GM23338 (cell line): ENCODE results near the gene OCA2. TPM values are rescaled to one million over a fixed set of nuclear protein-coding genes. Genes with fewer than 3 reads are reported as not detected.
A peak's percentile ranks its signal among the peaks of the same experiment; 100 is the strongest.

Source experiments
- ATAC-seq: fragments of 200-7000 bp; cut with Tn5 transposase; 3 replicates; pipeline ENCODE4 v1.9.1; 2020
- DNase-seq: peaks from one replicate; pipeline ENCODE4 v3.0.0-alpha.2; 2015; ENCODE audit warnings: low spot score
- H2AFZ ChIP-seq: fragments of 200-600 bp; sonication (generic); 2 replicates; pipeline ENCODE4 v1.8.0; 2016; ENCODE audit warnings: antibody characterized with exemption, mild to moderate bottlenecking, moderate library complexity
- H3F3A ChIP-seq: fragments of 200-600 bp; sonication (generic); replicated peaks from 2 replicates; pipeline ENCODE4 v1.8.0; 2017; ENCODE audit warnings: antibody characterized with exemption, mixed run types, low read depth
- H3K27ac ChIP-seq: fragments of 200-600 bp; sonication (generic); 2 replicates; pipeline ENCODE4 v1.6.1; 2016; ENCODE audit warnings: low read depth
- H3K27me3 ChIP-seq: fragments of 200-600 bp; sonication (generic); 2 replicates; pipeline ENCODE4 v1.8.0; 2016; ENCODE audit warnings: mild to moderate bottlenecking, mixed run types, moderate library complexity; ENCODE audit not compliant: insufficient read depth
- H3K36me3 ChIP-seq: fragments of 200-600 bp; sonication (generic); 2 replicates; pipeline ENCODE4 v1.8.0; 2016; ENCODE audit warnings: mild to moderate bottlenecking; ENCODE audit not compliant: insufficient read depth
- H3K4me1 ChIP-seq: fragments of 200-600 bp; sonication (generic); 2 replicates; pipeline ENCODE4 v1.8.0; 2016; ENCODE audit warnings: mild to moderate bottlenecking, moderate library complexity; ENCODE audit not compliant: insufficient read depth
- H3K4me2 ChIP-seq: fragments of 200-600 bp; sonication (generic); 2 replicates; pipeline ENCODE4 v1.7.1; 2017; ENCODE audit warnings: mixed run types
- H3K4me3 ChIP-seq: fragments of 200-600 bp; sonication (generic); 2 replicates; pipeline ENCODE4 v1.6.1; 2016; ENCODE audit warnings: mixed run types
- H3K79me2 ChIP-seq: fragments of 200-600 bp; sonication (generic); replicated peaks from 2 replicates; pipeline ENCODE4 v1.8.0; 2017; ENCODE audit warnings: mild to moderate bottlenecking; ENCODE audit not compliant: insufficient read depth
- H3K9me2 ChIP-seq: fragments of 200-600 bp; sonication (generic); 2 replicates; pipeline ENCODE4 v1.8.0; 2017; ENCODE audit not compliant: insufficient read depth
- H4K20me1 ChIP-seq: fragments of 200-600 bp; sonication (generic); replicated peaks from 2 replicates; pipeline ENCODE4 v1.8.0; 2017; ENCODE audit warnings: mild to moderate bottlenecking; ENCODE audit not compliant: insufficient read depth
- H3K27ac Mint-ChIP-seq: 2 replicates; pipeline ENCODE4 v1.8.0; 2020; ENCODE audit warnings: inconsistent platforms, mild to moderate bottlenecking, moderate library complexity, mixed read lengths
- H3K27me3 Mint-ChIP-seq: 3 replicates; pipeline ENCODE4 v1.8.0; 2022; ENCODE audit warnings: low read depth, mild to moderate bottlenecking, moderate library complexity, mixed read lengths, inconsistent platforms; ENCODE audit not compliant: insufficient read depth, poor library complexity
- H3K36me3 Mint-ChIP-seq: 3 replicates; pipeline ENCODE4 v1.8.0; 2021; ENCODE audit warnings: low read depth, mild to moderate bottlenecking, inconsistent platforms, moderate library complexity, mixed read lengths
- H3K4me1 Mint-ChIP-seq: 3 replicates; pipeline ENCODE4 v1.8.0; 2020; ENCODE audit warnings: mild to moderate bottlenecking, inconsistent platforms, mixed read lengths
- H3K4me3 Mint-ChIP-seq: 3 replicates; pipeline ENCODE4 v1.8.0; 2021; ENCODE audit warnings: moderate library complexity, mild to moderate bottlenecking, inconsistent platforms, mixed read lengths
- H3K9me3 Mint-ChIP-seq: 3 replicates; pipeline ENCODE4 v1.8.0; 2020; ENCODE audit warnings: moderate library complexity, mild to moderate bottlenecking, inconsistent platforms, mixed read lengths
- CREB1 ChIP-seq: fragments of 250-450 bp; sonication (Bioruptor Pico); IDR thresholded peaks from 2 replicates; pipeline ENCODE4 v1.5.0; 2020; ENCODE audit warnings: low read depth, mild to moderate bottlenecking, moderate library complexity
- CTCF ChIP-seq, 2 experiments: fragments of 200-600 bp in 1 of 2; sonication (generic) in 1 of 2; conservative IDR thresholded peaks; 2 replicates each; pipeline versions ENCODE4 v1.5.1 to v1.6.1; 2016 to 2017; ENCODE audit warnings: antibody characterized with exemption in 2 of 2, low read depth in 2 of 2, mild to moderate bottlenecking in 2 of 2, moderate library complexity in 1 of 2
- ETS1 ChIP-seq: IDR thresholded peaks from 2 replicates; pipeline ENCODE4 v1.6.1; 2016; ENCODE audit warnings: antibody characterized with exemption
- EZH2 ChIP-seq: fragments of 200-600 bp; sonication (generic); IDR thresholded peaks from one replicate; pipeline ENCODE4 v1.8.0; 2017; ENCODE audit warnings: antibody characterized with exemption, mild to moderate bottlenecking, low read depth; ENCODE audit not compliant: unreplicated experiment
- EZH2phosphoT487 ChIP-seq: fragments of 200-600 bp; sonication (generic); IDR thresholded peaks from one replicate; pipeline ENCODE4 v1.8.1; 2018; ENCODE audit warnings: antibody characterized with exemption; ENCODE audit not compliant: unreplicated experiment
- JUNB ChIP-seq: IDR thresholded peaks from one replicate; pipeline ENCODE4 v1.6.1; 2016; ENCODE audit warnings: antibody characterized with exemption; ENCODE audit not compliant: unreplicated experiment
- NANOG ChIP-seq: IDR thresholded peaks from 2 replicates; pipeline ENCODE4 v1.6.1; 2016; ENCODE audit warnings: antibody characterized with exemption, borderline replicate concordance
- POLR2AphosphoS5 ChIP-seq: IDR thresholded peaks from 2 replicates; pipeline ENCODE4 v1.6.1; 2016; ENCODE audit warnings: antibody characterized with exemption, low read depth
- REST ChIP-seq: IDR thresholded peaks from one replicate; pipeline ENCODE4 v1.6.1; 2018; ENCODE audit warnings: antibody characterized with exemption; ENCODE audit not compliant: unreplicated experiment
- STAT1 ChIP-seq: IDR thresholded peaks from one replicate; pipeline ENCODE4 v1.6.1; 2016; ENCODE audit warnings: antibody characterized with exemption; ENCODE audit not compliant: unreplicated experiment
- ZNF114 ChIP-seq: fragments of 250-450 bp; sonication (Bioruptor Pico); IDR thresholded peaks from 2 replicates; pipeline ENCODE4 v1.5.0; 2020; ENCODE audit warnings: mild to moderate bottlenecking, moderate library complexity
- ZNF331 ChIP-seq: fragments of 250-450 bp; sonication (Bioruptor Pico); IDR thresholded peaks from 2 replicates; pipeline ENCODE4 v1.5.0; 2020; ENCODE audit warnings: low read depth, mild to moderate bottlenecking, moderate library complexity
- ZNF462 ChIP-seq: fragments of 250-450 bp; sonication (Bioruptor Pico); IDR thresholded peaks from 2 replicates; pipeline ENCODE4 v1.5.0; 2020; ENCODE audit warnings: mild to moderate bottlenecking, moderate library complexity
- polyA plus RNA-seq: library from polyadenylated mRNA; unstranded; fragments of >200 nt; fragmentation: Nextera tagmentation; extraction: Ambion mirVana; gene quantifications from 2 replicates; pipeline ENCODE4 v1.2.1, GENCODE V29; 2016
- total RNA-seq: library from RNA; depleted of rRNA; stranded (reverse); fragments of >200 nt; shearing (Covaris generic); gene quantifications from 2 replicates; pipeline ENCODE4 v1.2.3, GENCODE V29; 2014

Gene OCA2
- total and polyA plus RNA-seq, 2 experiments from 2014 or later, result 0.40 to 0.69 TPM

GRCh38 chr15:27787931-27788330 lies 311.2 kb downstream of the OCA2 start (continued):
- TF ChIP-seq STAT1 (no peak), CREB1 (CRISPR knock-in tag) (no peak), POLR2AphosphoS5 (no peak), JUNB (no peak), ZNF331 (CRISPR knock-in tag) (no peak)

GRCh38 chr15:27784107-27784506 lies 315.0 kb downstream of the OCA2 start:
- H3K27ac Mint-ChIP-seq, result peak overlapping the region; percentile 30; the same call in 1 of the 2 replicates
- DNase-seq, result peak; percentile 40

More at GRCh38 chr15:27784107-27784506, 315.0 kb downstream of the OCA2 start:
- TF ChIP-seq POLR2AphosphoS5, result no peak
- no peak for TF ChIP-seq ZNF331 (CRISPR knock-in tag)
- no peak for TF ChIP-seq CTCF (conservative IDR thresholded peaks at IDR 0.05; ENCODE audit: low read depth in 2 of 2)
- TF ChIP-seq EZH2phosphoT487, result no peak
- TF ChIP-seq ZNF462 (CRISPR knock-in tag), result no peak
- TF ChIP-seq STAT1, result no peak
- no peak for TF ChIP-seq CREB1 (CRISPR knock-in tag)
- no peak for TF ChIP-seq ZNF114 (CRISPR knock-in tag)
- TF ChIP-seq JUNB, result no peak
- TF ChIP-seq NANOG, result no peak
- no peak for TF ChIP-seq EZH2
- TF ChIP-seq ETS1, result no peak
- no peak for TF ChIP-seq REST
- Mint-ChIP-seq H3K27me3 (no peaks in the 10 kb centered on the region), H3K4me1 (peaks cover 20% of the 10 kb centered on the region; the same call in 2 of the 3 replicates), H3K4me3 (no peak overlapping the region), H3K9me3 (no peaks in the 10 kb centered on the region), H3K36me3 (no peaks in the 10 kb centered on the region)
- Histone ChIP-seq H3K79me2 (no peaks in the 10 kb centered on the region), H4K20me1 (no peaks in the 10 kb centered on the region), H3F3A (no peaks in the 10 kb centered on the region), H3K4me1 (peaks cover 11% of the 10 kb centered on the region; the same call in 1 of the 2 replicates), H3K27ac (no peak overlapping the region), H3K9me2 (no peaks in the 10 kb centered on the region), H3K4me2 (no peak overlapping the region), H3K27me3 (no peaks in the 10 kb centered on the region), H2AFZ (no peak overlapping the region), H3K4me3 (no peak overlapping the region), H3K36me3 (no peaks in the 10 kb centered on the region)
- no peak; the same call in 1 of the 3 replicates for ATAC-seq
